NCI-H1930 (cell line): ENCODE results near the gene OTOP2.
A peak's percentile ranks its signal among the peaks of the same experiment; 100 is the strongest.
"Not testable (repeated sequence)": the region's sequence is repeated elsewhere in the genome, so short reads cannot be mapped to it uniquely, and the experiment has no call there.

Experiments used
- DNase-seq, 2 experiments: peaks; one replicate each; lab custom pipeline; 2025; lab: John Stamatoyannopoulos, UW

OTOP2 gene

DNA sequence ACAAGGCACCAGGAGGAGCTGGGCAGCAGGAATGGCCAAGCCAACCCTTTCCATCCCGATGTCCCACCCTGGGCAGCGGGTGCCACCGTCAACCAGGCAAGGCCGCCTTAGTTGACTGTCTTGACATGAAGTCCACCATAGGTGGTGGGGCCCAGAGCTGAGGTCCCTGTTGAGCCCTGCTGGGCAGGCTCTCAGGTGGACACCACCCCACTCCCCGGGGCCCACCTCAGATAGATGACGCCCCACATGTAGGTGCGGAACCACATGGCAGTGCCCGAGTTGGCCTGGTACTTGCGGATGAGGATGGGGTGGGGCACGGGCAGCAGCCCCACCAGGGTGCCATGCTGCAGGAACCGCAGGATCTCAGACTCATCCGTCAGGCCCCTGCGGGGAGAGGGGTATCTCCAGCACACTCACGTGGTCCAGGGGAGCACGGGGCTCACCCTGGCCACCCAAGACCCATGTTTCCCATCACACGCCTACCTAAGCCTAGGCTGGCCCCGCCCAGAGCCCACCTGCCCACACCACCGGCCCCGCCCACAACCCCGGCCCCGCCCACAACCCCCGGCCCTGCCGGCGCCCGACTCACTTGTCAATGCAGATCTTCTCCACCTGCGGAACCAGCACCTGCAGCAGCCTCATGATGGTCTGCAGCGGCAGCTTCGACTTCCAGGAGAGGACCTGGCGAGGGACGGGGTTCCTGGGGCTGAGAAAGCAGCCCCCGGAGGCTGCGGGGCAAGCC is 27.8 kb downstream of the OTOP2 start:
- no peak for DNase-seq

DNA sequence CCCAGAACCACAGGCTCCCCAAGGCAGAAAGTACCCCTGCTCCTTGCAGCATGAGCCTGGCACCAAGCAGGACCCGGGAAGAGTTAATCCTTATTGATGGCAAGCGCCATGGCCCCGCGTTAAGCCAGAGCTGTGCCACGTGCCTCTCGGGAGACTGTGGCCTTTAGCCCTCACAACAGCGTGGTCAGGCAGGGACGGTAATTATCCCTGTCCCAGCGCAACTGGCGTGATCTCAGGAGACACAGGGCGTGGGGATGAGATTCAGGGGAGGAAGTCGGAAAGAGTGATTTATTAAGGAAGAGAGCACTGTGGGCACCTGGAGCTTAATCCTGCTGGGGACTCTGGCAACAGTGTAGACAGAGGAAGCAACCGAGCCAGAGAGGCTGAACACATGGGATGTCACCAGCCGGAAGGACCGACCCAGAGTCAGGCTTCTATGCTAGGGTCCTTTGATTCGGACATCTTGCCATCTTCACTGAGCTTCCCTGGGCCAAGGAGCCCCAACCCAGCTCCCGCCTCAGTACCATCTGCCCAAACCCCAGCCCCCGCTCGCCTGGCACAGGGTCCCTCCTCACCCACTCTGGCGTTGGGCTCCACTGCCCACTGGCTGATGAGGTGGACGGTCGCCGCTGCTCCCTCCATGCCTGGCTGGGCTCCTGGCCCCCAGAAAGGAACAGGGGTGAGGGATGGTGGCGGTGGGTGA is 28.5 kb downstream of the OTOP2 start:
- no peak for DNase-seq

DNA sequence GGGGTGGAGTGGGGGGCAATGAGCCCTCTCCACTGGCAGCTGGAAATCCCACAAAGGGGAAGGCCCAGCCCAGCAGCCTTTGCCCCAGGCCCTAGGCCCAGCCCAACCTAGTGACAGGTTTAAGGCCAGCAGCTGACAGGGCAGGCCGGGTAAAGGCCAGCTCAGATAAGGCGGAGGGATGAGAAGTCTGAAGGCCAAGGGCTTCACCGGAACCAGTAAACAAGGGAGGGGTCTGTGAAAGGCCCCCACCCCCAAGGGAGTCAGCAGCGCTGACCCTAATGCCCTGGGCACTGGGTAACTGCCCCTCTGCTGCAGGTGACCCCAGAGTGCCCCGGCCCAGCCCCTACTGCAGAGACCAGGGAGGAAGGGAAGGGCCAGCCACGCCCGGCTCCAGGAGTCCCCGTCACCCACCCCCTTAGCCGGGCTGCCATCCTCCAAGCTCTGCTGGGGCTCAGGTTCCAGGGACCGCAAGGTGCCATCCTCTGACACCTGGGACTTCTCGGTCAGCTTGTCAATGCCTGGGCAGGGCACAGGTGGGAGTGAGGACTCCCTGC is 29.1 kb downstream of the OTOP2 start:
- no peak for DNase-seq

DNA sequence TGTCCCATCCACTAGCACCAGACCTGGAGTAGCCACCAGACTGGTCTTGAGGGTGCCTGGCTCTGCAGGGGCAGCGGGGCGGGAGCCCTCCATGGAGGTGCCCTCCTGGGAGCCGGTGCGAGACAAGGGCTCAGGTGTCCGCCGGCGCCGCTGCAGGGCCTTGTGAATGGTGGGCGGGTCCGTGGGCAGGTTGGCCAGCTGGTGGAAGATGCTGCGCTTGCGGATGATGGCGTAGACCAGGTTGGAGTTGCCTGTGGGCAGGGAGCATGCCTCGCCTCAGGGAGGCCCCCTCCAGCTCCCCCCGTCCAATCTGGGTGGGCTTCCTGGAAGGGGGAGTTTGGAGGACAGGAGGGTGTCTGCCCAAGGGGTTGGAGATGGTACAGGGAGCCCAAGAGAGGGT is 30.0 kb downstream of the OTOP2 start:
- DNase-seq = no peak

DNA sequence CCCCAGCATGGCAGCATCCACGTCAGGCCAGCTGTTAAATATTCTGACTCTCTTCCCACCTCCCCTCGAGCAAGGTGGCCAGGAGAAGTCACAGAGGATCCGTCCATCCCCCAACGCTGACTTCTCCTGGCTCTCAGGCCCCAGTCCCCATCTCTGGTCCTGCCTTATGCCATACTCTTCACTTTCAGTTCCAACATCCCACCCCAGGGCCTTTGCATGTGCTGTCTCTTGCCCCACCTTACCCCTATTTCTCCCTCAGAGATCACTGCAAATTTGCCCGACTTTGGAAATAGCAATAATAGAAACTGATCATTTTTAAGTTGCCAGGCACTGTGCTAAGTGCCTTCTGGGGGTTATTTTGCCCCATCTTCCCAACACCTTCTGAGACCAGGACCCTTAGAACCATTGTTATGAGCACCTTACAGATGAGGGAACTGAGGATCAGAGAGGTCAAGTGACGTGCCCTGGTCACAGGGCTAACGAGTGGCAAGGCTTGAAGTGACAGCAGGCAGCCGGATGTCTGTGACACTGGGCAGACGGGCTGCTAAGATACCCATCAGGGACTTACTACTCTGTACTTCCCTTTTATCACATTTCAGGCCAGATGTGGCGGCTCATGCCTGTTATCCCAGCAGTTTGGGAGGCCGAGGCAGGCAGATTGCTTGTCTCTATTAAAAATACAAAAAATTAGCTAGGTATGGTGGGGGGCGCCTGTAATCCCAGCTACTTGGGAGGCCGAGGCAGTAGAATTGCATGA is 30.8 kb downstream of the OTOP2 start:
- no peak for DNase-seq

DNA sequence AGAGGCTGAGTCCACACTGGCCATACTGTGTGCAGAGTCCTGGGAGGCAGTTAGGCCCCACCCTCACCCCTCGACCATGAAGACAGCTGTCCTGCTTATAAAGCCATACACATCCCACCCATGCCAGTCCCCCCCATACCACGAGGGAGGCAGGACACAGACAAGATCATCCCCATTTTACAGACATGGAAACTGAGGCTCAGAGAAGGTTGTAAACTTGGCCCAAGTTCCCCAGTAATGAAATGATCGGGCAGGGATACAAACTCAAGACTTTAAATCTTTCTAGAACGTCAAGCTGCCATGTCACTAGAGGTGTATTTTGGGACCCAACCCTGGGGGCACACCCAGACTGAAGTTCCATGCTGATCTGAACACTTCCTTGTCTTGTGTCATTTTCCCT is 32.0 kb downstream of the OTOP2 start:
- no peak for DNase-seq

DNA sequence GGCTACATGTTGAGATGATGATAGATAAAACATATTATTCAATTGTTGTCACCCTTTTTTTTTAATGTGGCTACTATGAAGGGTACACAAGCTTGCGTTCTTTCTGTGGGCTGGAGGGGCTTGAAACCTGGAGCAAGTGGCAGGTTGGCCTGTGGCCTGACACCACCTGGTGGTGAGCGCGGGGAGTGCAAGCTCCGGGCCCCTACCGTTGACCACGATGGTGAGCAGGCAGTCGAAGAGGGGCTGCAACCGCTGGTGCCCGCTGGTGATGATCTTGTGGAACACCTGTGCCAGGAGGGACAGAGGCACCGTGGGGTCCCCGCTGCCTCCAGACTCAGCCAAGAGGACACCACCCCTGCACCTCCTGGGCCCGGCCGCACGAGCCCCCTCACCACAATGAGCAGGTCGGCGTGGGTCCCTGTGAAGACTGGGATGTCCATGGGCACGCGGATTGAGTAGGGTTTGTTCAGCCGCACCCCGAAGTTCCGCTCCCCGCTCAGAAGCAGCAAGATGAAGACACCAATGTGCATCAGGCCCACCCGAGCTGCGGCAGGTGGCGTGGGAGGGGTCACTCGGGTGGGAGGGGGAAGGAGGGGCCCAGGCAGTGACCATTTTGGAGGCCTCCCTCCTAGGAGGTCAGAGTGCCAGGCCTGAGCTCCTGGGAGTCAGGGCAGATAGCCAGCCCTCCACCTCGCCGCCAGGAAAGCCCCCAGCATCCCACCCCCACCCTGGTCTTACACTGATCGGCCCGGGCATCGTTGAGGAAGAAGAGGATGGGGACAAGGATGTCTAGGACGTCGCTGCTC is 34.1 kb downstream of the OTOP2 start:
- peak; percentile 8 to 70 for DNase-seq

DNA sequence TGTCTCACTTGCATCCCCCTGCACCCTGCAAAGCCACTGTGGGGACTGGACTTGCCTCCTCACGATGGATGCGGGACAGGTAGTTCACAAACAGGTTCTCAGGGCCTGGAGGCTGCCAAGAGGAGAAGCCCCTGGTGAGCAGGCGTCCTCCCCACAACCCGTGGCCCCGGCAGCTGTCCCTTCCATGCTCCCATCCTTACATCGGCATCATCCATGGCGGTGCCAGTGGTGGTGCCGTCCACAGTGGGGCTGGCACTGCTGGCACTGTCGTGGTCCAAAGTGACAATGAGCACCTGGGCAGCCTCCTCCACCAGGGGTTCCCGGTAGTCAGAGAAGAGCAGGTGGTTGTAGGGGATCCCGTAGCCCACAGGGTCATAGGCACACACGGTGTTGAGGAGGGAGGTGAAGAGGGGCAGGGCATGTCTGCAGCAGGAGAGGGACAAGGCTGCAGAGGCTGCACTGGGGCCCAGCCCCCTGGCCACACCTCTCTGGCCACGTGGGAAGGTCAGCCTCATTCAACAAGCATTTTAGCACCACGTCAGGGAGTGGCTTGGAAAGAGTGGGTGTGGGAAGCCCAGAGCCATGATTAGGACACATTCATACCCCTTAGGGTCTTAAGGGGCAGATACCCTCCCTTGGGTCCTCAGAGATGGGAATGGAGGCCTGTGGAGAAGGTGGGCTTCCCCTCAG is 35.9 kb downstream of the OTOP2 start:
- DNase-seq = no peak

DNA sequence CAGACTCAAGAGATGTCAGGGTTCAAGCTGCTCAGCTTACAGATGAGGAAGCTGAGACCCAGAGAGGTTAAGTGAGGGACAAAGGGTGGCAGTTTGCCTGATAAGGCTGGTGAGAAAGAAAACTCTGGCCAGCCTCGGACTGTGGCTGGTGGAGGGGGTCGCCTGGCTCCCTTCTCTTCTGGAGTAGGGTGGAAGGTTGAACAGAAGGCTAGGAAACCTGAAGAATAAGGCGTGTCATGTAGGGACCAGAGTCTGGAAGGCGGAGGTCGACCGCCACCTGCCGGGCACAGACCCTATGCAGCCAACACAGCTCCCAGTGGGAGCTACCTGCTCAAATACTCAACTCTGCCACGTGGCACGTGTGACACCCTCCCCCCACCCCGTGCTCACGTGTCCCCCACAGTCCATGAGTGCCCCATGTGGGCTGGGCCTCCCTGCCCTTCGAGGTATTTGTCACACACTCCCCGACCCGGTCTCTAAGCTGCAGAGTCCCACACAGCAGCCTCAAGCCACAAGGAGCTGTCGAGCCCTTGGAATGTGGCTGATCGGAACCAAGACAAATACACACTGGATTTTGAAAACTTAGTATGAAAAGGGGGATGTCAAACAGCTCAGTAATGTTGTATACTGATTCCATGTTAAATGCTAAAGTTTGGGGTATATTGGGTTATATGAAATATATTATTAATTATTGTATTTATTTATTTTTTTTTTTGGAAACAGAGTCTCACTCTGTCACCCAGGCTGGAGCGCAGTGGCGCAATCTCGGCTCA is 36.7 kb downstream of the OTOP2 start:
- DNase-seq = no peak

DNA sequence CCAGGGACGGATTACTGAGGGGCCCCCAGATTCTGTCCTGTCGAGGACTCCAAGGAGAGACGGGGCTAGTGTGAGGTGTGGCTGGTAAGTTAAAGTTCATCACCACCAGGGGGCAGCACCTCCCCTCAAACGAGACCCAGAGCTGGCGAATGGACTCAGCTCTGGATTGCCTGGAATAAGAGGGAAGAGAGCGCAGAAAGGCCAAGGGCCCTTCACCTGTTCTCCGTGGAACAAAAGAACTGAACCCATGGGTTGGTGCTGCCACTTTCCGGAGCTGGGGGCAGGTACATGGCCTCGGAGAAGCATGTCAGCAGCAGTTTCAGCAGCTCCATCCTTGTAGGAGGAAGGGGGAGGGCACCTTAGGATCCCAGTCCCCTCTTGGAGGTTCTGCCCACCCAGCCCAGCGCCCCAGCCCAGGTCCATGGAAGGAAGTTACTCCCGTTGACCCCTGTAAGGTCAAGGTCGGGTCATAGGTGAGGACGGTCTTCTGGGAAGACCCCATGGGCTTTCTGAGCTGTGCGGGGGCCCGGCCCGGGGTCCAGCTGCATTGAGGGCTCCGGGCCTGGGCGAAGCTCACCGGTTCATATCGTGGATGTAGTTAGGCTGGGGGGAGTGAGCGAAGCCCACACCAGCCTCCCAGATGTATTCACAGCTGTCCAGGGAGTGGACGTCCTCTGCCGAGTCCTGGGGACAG is 37.7 kb downstream of the OTOP2 start:
- DNase-seq = peak; percentile 71 to 85

DNA sequence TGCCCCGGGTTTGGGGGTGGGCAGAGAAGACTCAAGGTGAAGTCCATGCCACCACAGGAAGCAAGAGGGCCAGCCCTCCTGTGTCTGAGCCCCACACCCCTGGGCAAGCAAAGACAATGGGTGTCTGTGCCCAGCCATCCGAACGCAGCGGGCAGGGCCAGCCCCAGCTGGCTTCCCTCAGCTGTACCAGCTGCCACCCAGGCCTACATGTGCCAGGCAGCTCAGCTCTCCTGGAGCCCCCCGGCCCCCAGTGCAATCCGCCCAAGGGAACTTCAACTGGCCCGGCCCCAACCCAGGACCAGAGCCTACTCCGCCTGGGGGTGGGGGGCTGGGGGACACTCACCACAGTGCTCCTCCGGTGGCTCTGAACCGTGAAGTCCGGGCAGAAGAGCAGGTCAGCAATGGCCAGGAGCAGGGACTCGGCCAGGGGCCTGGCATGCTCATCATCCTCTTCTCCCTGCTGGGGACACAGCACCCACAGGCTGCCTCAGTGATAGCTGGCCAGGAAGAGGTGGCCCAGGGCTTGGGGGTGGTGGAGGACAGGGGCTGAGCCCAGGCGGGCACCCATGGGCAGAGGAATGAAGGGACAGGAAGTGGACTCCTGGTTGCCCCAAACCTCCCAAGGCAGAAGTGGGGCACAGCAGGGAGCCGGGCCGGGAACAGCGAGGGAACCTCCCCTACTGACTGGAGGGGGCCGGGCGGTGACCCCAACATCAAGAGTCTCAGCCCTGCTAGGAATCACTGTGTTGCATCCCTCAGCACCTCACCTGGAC is 38.7 kb downstream of the OTOP2 start:
- no peak for DNase-seq

DNA sequence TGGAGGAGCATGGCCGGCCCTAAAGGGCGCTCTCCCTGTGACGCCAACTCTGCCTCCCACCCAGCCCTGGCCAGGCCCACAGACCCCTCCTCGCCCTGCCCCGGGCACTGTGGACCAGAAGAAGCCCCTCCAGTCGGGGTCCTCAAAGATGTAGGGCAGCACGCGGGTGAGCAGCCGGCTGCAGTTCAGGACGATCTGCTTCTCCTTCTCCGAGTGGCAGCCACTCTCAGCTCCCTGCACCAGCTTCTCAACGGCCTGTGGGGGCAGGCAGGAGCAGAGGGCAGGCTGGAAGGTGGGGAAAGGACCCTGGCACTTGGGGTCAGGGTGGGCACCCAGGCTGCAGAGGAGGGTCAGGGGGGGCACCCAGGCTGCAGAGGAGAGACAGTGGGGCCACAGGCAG is 39.6 kb downstream of the OTOP2 start:
- DNase-seq = no peak

DNA sequence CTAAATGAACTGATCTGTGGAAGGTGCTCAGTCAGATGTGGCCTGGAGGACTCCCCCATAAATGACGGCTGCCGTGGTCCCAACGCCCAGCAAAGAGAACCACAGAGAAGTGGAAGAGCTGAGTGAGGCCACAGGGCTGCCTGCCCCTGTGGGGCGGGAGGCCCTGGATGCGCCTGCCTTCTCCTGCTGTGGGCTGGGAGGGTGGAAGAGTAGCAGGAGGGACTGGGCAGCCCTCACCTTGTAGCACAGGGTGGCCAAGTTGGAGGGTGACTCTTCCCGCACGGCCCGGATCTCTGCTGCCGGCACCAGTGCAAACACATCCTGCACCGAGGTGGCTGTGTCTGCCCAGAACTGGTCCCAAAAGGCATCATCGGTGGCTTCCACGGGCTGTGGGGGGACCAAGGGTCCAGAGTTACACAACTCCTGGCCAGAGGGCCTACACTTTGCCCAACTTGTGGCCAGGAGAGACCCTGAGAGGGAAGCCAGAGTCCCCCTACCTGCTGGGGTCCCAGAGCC is 40.2 kb downstream of the OTOP2 start:
- DNase-seq = no peak

DNA sequence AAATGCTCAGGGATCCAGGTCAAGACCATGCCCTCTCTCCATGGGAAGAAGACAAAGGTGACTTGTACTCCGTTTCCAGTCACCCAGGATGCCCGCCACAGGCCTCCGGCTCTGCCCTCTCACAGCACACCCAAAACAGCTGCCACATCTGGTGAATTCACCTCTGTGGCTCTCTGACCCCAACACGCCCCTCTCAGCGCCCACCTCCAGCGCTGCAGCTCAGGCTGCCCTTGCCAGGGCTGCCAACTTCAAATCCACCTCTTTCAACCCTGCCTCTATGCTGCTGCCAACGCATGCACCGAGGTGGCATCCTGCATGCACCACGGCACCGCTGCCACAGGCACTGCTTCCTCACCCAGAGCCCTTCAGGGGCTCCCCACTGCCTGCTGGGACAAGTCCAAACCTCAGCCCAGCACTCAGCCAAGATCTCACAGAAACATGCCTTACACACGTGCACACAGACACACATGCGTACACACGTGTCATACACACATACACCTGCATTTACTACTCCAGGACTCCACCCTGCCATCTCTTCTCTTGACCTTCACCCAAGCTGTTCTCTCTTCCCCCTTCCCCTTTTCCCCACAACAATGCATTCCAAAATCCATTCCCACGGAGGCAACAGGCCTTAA is 41.0 kb downstream of the OTOP2 start:
- DNase-seq = no peak

DNA sequence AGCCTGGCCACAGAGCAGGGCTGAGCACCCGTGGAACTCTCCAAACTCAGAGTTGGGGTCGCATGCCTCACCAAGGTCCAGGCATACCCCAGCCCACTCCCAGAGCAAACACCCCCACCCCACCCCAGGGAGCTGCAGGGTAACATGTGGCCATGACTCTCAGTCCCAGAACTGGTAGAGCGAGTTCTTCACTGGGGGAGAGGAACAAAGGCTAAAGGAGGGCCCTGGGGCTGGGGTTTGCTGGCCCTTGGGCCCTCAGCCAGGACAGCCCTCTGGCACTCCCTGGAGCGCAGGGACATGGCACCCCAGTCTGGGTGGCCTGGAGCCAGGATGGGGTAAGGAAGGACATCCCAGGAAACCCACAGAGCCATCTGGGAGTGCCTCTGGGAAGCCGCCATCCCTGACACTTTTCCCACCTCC is 44.3 kb downstream of the OTOP2 start:
- no peak for DNase-seq

DNA sequence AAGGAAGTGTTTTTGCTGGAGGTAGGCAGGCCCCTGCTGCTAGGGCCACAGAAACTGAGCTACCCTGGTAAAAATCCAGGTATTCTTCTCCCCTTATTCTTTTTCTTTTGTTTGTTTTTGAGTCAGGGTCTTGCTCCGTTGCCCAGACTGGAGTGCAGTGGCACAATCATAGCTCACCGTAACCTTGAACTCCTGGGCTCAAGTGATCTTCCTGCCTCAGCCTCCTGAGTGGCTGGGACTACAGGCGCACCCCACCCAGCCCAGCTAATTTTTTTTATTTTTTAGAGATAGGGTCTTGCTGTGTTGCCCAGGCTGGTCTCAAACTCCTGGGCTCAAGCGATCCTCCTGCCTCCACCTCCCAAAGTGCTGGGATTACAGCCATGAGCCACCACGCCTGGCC is 45.4 kb downstream of the OTOP2 start:
- DNase-seq = not testable (repeated sequence)

DNA sequence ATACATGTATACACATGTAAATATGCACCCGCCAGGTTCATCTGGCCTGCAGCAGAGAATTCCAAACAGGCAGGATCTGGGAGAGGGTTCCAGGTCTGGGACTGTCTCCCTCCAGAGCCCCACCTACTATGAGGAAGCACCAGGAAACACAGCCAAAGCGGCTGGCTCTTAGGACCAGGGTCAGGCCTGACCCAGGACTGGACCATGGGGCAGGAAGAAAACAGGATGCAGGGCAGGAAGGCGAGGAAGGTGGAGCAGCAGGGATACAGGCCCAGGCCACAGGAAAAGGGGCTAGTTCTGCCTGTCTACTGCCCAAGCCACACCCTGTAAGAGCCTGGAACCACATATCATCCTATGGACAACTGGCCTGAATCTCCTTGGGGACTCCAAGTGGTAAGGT is 46.3 kb downstream of the OTOP2 start:
- DNase-seq = no peak
